NCI-H2227 (cell line): Measurements from ENCODE around the gene GTF2I.
"Not testable (repeated sequence)": the region's sequence is repeated elsewhere in the genome, so short reads cannot be mapped to it uniquely, and the experiment has no call there.

Experiments
- DNase-seq: peaks from one replicate; lab custom pipeline; 2025; ENCODE audit not compliant: unreplicated experiment; lab: John Stamatoyannopoulos, UW

The GTF2I gene

DNA sequence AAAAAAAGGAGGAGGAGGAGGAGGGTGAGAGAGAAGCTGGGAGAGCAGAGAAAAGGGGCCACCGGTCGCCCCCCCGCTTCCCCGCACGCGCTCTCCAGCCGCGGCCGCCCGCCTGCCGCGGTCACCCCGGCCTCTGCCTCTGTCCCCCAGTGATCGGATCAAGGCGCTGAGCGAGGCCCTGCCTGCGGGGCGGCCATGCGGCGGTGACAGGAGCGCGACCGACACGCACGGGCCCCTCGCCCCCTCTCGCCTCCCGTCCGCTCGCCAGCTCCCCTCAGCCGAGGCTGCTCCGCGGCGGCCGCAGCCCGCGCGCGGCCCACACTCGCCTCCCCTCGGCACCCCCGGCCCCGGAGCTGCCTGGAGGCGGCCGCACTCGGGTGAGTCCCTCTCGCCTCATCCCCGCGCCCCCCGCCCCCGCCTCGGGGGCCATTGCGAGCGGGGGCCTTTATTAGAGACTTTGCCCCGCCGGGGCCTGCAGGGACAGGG, at the start of gene GTF2I:
Gene GTF2I, plus strand, starts transcription at position 27 of the 486 bp plus-strand sequence. CDS start 31,411 bp downstream, outside the sequence.
- DNase-seq = peak; percentile 84

DNA sequence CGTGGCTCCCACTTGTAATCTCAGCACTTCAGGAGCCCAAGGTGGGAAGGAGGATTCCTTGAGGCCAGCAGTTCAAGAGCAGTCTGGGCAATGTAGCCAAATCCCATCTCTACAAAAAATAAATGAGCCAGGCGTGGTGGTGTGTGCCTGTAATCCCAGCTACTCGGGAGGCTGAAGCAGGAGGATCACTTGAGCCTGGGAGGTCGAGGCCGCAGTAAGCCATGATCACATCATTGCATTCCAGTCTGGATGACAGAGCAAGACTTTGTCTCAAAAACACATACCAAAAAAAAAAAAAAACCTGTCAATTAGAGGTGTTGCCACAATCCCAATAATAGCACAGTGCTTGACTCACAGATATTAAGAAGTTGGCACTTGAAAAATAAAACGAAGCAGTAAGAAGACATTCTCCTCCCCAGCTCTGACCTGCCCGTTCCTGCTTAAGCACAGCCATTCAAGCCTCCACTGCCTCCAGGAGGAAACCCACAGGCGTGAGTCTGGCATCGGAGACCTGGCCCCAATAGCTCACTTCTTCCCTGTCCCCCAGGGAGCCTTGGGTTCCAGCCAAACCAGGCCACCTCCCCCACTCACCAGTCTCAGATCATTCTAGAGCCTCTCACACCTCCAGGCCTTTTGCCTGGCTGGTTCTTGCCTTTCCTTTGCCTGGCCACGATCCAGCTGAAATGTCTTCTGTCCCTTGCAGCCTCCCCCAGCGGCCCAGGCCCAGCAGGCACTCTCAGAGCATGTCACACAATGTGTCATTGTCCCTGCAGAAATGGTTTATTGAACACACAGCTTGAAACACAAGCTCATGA, 45.3 kb upstream of the GTF2I start:
- DNase-seq = peak; percentile 45

DNA sequence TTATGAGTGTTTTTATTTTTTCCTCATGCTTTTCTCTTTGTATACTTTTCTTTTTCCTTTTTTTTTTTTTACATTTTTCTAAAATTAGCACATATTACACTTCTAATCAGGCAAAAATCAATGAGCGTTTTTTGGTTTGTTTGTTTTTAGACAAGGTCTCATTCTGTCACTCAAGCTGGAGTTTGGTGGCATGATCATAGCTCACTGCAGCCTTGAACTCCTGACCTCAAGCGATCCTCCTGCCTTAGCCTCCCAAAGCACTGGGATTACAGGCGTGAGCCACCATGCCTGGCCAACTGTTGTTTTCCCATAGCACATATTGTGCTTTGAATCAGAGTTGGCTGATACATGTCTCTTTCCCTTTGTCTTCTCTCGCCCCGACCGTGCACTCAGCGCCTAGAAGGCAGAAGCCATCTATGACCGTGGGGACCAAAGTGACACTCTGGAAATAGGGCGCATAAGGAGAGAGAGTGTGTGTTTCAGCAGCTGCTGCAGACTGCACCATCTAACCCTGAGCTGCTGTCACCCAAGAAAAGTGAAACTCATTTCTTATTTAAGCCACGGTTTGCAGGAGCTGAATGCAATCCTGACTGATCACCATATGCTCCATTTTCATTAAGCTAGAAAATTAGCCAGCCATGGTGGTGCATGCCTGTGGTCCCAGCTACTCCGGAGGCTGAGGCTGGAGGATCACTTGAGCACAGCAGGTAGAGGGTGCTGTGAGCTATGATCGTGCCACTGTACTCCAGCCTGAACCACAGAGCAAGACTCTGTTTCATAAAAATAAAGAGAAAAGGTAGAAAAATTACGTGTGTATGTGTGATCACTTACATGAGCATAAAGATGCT, 41.4 kb upstream of the GTF2I start:
- no peak for DNase-seq

DNA sequence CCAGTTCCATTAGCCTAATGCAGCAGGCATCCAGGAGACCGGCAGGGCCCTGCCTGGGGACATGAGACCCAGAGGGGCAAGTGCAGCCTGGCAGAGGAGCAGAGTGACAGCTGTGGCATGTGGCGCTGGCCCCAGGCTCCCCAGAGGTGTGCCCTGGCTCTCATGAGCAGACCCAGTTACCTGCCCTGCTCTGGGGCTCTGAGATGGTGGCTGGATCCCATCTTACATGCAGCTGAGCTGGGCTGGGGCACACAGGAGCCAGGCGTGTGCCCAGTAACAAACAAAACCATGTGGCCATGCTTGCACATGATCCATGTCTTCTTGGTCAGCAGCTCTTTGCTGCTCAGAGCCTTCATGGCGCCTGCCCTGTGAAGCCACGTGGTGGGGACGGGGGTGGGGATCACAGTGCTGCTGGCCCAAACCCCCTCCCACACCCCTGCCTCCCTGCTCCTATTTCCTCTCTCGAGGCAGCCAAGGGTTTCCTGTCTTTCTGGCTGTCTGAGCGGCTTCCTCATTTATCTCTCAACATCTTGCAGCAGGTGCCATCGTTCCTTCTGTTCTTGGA, 40.3 kb upstream of the GTF2I start:
- DNase-seq = peak; percentile 50

DNA sequence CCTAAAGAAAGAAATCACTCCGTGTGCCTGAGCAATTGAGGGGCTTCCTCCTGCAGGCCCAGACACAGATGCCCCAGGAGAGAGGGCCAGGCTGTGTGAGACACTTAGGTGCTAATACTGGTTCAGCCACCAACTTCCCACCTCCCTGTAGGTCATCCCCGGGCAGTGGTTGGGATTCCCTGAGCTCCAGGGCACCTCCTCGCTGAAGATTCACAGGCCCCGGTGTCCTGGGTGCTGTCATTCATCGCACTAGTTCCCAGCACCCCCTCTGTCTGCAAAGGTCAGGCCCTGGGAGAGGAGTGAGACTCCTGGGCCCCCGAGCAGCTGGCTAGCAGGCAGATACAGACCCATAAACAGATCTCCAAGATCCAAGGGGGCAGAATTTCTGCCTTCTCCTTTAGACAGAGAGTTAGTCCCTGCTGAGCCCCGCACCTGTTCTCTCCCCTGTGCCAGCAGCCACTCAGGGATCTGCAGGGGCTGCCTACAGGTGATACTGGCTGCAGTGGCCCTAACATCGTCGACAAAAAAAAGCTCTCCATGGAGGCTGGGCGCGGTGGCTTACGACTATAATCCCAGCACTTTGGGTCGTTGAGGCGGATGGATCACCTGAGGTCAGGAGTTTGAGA, 38.2 kb upstream of the GTF2I start:
- DNase-seq = no peak

DNA sequence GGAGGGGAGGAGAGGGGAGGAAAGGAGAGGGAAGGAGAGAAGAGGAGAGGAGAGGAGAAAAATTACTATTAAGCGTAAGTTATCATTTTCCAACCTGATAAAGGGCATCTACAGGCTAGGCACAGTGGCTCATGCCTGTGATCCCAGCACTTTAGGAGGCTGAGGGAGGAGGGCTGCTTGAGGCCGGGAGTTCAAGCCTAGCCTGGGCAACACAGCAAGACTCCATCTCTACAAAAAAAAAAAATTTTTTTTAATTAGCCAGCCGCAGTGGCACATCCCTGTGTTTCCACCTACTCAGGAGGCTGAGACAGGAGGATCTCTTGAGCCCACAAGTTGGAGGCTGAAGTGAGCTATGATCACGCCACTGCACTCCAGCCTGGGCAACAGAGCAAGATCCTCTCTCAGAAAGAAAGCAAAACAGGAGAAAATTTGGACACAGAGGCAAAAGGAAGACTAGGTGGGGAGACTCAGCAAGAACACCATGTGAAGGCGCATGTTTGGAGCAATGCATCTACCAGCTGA, 35.2 kb upstream of the GTF2I start:
- DNase-seq = no peak

DNA sequence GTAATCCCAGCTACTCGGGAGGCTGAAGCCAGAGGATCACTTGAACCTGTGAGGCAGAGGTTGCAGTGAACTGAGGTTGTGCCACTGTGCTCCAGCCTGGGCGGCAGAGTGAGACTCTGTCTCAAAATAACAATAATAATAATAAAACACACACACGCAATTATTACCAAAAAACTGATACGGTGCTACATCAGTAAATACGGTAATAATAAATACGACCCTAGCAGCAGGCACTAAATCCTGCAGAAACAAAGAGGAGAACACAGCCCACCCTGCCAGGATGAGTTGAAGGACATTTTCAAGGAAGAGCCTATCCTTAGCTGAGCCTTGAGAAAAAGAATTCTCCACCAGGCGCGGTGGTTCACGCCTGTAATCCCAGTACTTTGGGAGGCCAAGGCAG, 34.4 kb upstream of the GTF2I start:
- DNase-seq = no peak

DNA sequence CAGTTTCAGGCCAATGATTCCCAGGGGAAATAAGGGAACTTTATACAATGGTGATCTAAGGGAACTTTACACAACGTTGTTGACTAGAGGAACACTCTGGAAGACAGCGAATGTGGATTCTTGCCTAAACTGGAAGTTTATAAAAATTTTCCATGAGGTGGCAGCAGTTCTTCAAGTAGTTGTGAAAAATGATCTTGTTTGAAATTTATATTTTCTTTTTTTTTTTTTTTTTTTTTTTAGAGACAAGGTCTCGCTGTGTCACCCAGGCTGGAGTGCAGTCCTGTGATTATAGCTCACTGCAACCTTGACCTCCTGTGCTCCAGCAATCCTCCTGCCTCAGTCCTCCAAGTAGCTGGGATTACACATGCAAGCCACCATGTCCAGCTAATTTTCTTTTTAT, 32.1 kb upstream of the GTF2I start:
- DNase-seq = peak; percentile 15

DNA sequence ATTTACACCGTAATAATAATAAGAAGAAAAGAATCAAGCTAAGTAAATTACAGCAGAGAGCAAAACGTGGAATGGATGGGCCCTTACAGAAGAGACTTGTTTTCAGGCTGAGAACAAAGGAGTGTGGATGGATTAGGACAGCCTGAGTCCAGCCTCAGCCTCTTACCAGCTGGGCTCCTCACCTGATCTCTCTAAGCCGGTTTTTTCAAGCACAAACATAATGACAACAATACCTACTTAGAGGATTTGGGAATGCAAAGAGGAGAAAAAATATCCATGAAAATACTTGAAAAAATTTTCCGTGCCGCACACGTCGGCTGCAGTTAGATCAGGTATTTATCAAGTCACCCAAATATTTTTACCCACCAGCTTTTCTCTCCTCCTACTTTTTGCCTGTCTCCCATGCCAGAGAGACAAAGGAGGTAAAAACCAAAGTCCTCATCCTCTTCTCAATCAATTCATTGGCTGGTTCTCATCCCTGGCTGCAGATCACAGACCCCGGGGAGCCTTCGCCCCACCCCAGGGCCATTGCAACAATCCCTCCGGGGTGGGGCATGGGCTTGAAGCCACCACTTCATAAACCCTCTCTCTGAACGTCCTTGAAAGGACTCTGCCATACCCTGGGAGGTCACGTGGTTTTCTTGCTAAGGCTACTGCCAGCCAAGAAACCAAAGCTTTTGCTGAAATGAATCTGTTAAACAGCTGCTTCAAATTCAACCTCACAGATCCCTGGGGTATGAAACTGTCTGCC, 29.7 kb upstream of the GTF2I start:
- DNase-seq = peak; percentile 91

DNA sequence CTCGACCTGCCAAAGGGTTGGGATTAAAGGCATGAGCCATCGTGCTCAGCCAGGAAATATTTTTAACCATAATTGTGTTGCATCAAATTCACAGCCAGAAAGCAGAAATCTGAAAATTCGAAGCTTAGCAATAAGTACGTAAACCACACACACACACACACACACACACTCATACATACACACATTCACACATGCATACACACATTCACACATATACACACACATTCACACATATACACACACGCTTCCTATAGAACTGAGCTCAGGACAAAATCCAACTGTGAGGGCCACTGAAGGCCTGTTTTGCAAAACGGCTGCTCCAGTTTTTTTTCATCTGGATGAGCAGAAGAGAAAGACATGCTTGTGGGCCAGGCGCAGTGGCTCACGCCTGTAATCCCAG, 25.0 kb upstream of the GTF2I start:
- DNase-seq = no peak

DNA sequence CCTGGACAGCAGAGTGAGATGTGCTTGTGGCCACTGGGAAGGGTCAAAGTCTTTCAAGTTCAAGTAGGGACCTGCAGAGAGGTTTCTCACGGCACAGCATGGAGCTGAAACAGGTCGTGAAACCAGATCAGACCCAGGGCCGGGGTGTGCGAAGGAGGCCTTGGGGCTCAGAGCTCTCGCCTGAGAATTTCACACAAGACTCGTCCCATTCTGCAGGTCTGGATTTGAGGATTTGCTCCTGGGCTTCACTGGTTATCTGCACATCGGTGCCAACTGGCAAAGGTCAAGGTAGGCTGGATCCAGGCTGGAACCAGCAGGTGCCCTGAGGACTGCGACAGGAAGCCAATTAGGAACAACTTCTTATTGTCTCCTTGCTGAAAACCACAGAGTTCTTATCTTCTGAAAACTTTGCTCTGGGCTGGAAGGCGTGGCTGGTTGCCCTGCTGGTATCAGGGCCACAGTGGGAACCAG, 24.0 kb upstream of the GTF2I start:
- DNase-seq = no peak

DNA sequence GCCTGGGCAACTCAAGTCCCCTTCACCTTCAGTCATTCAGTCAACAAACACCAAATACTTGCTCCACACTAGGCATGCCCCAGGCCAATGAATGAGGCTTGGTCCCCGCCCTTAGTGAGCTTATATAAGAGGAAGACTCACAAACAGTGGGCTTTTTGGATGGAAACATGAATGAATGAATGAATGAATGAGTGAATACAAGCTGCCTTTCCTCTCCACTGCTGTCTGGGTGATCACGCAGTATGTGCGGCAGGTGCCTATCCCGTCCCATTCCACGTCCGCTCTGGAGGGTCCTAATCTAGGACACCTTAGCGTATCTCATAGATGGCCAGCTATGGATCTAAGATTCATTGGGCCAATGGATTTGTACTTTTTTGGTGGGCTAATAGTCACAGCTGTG, 19.8 kb upstream of the GTF2I start:
- no peak for DNase-seq

DNA sequence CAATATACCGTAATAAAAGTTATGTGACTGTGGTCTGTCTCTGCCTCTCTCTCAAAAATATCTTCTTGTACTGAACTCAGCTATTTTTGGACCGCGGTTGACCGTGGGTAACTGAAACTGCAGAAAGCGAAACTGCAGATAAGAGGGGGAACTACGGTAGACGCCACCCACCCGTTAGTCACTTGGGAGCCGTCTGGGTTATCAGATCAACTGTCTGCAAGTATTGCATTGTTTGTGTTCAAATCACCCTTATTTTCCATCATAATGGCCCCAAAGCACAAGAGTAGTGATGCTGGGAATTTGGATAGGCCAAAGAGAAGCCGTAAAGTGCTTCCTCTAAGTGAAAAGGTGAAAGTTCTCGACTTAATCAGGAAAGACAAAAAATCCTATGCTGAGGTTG, 7.5 kb upstream of the GTF2I start:
- not testable (repeated sequence) for DNase-seq

DNA sequence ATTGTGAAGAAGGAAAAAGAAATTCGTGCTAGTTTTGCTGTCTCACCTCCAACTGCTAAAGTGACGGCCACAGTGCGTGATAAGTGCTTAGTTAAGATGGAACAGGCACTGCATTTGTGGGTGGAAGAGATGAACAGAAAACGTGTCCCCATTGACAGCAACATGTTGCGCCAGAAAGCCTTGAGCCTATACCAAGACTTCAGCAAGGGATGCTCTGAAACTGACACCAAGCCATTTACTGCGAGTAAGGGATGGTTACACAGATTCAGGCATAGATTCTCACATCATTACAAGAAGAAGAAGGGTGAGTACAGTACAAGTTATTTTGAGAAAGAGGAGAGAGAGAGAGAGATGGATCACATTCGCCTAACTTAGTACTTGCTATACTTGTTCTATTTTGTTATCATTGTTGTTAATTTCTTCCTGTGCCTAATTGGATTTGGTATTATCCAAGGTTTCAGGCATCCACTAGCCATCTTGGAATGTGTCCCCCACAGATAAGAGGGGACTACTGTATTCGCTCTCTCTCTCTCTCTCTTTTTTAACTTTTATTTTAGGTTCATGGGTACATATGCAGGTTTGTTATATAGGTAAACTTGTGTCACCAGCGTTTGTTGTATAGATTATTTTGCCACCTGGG, 6.9 kb upstream of the GTF2I start:
- DNase-seq = not testable (repeated sequence)

DNA sequence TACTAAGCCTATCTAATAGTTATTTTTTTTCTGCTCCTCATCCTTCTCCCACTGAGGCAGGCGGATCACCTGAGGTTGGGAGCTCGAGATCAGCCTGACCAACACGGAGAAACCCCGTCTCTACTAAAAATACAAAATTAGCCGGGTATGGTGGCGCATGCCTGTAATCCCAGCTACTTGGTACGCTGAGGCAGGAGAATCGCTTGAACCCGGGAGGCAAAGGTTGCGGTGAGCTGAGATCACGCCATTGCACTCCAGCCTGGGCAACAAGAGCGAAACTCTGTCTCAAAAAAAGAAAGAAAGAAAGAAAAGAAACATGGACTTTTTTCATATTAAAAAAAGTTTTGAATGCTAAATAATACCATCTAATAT, 6.4 kb upstream of the GTF2I start:
- not testable (repeated sequence) for DNase-seq

DNA sequence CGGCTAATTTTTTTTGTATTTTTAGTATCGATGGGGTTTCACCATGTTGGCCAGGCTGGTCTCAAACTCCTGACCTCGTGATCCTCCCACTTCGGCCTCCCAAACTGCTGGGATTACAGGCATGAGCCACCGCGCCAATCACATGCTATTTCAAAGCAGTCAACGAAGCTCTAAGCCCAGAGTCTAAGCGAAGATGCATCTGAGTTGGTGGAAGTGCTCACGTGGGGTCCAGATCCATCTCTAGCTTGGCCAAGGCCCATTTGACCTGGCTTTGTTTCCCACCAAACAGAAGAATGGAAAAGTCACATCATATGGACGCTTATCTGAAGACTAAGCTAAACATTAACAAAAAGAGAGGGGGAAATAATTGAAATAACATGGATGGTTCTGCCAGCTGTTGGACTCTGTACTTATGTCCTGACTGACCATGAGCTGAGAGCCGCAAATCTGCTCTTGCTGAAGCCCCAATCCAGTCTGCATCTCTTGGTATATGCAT, 3.8 kb upstream of the GTF2I start:
- no peak for DNase-seq

DNA sequence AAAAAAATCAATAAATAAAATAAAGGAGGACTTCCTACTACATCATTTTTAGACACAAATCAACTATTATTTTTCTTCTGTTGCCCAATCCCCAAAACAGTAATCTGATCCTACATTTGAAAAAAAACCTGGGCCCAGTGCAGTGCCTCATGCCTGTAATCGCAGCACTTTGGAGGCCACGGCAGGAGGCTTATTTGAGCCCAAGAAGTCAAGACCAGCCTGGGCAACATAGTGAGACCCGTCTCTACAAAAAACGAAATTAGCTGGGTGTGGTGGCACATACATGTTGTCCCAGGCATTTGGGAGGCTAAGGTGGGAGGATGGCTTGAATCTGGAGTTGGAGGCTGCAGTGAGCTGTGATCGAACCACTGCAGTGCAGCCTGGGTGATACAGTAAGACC, 2.7 kb upstream of the GTF2I start:
- DNase-seq = no peak

DNA sequence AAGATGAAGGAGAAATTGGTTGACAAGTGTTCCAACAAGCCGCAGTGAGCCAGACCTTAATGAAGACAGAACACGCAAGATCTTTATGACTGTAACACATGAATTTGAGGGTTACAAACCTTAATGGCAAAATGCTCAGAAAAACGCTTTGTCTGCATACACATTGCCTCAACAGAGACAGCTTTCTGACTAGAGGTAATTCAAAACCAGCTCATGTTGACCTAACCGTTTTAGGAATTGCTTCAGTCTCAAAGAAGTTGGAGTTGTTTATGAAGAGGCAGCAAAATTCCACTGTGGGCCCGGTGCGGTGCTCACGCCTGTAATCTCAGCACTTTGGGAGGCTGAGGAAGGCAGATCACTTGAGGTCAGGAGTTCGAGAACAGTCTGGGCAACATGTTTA, 2.2 kb upstream of the GTF2I start:
- DNase-seq = no peak

DNA sequence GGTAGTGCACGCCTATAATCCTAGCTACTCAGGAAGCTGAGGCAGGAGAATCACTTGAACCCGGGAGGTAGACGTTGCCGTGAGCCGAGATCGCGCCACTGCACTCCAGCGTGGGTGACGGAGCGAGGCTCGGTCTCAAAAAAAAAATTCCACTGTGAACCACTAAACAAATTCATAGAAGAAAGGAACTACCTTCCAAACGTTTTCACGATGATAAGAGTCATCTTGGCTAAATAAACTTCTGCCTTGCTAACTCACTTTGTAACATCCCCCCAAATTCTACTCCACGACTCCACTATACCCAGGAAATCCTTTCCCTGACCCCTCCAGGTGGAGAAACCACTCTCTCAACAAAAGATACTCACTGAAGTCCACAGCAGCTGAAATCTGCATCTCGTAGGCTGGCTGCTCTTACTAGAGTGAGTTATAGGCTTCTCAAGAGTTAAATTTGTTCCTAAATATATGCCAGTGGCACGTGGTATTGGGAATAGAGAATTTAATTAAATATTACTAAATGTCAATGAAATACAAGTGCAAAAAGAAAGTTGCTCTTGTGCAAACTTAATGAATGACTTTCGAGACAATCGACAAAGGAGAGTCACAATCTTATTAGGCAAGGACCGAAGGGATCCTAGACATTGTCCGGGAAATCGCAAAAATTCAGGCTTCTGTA, 1.6 kb upstream of the GTF2I start:
- DNase-seq = peak; percentile 44
